ENCODE data around the gene CGB1.
"Not testable (repeated sequence)": the region's sequence is repeated elsewhere in the genome, so short reads cannot be mapped to it uniquely, and the experiment has no call there.

Gene CGB1

GRCh38 chr19:49057636-49058234 is 21.0 kb upstream of the CGB1 start, which contains the start of gene CGB7:
Gene CGB7, minus strand, starts transcription at chr19:49057749. Its CDS starts 2,374 bp downstream, at chr19:49055375.
- no peak for DNase-seq (ENCODE audit: low read depth)

DNA sequence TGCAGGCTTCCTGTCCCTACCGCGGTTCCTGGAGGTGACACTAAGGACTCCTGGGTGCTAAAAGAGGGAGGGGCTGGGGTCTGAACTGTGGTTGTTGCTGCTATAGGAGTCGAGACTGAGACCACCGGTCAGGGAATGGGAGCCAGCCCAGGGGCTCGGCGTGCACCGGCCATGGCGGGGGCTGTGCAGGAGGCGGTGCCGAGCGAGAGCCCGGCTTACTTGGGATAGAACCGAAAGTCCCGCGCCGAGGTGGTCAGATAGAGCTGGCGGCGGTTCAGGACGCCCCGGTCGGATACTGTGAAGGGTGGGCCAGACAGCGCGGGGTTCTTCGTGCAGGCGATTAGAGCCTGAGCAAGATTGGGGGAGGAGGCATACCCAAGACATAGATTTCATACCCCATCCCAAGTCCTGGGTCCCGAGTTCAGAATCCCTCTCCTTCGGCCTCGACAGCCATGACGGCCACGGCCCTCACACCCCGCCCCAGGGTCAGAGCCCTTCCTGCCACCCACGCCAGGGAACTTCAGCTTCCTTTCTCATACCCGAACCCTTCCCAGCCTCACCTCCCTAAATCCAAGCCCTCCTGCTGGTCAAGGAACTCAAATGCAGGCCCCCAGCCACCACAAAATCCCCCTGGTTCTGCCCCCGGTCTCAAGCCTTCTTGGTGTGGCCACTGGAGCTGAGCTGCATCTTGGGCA is 20.4 kb upstream of the CGB1 start:
- not testable (repeated sequence) for DNase-seq (ENCODE audit: low read depth)

GRCh38 chr19:49056101-49056901 is 19.6 kb upstream of the CGB1 start:
- DNase-seq (ENCODE audit: low read depth): no peak

- DNase-seq (ENCODE audit: low read depth): not testable (repeated sequence)
Measured at GRCh38 chr19:49050376-49051033, 13.8 kb upstream of the CGB1 start.

DNA sequence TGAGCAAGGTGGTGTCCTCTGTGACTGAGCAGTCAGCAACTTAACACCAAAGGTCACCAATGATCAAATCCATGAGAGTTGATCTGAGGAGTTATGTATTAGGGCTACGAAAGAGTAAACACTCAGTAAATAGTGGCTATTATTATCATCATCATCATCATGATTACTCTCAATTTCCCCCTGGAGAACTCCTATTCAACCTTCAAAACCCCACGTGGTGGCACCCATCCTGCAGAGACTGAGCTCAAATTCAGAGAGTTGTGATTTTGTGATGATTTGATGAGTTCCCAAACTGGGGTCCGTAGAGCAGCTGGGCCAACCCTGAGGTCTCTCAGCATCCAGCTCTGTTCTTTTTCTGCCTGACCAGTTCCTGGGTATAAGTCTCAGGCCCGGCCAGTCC is 13.1 kb upstream of the CGB1 start:
- DNase-seq (ENCODE audit: low read depth): not testable (repeated sequence)

GRCh38 chr19:49049011-49049410 is 12.3 kb upstream of the CGB1 start, which contains the start of gene CGB8:
Gene CGB8, minus strand, starts transcription at chr19:49049111. Its CDS starts 372 bp downstream, at chr19:49048739.
- DNase-seq (ENCODE audit: low read depth): not testable (repeated sequence)

- not testable (repeated sequence) for DNase-seq (ENCODE audit: low read depth)
Measured at GRCh38 chr19:49043548-49043947, 6.9 kb upstream of the CGB1 start, which contains the start of gene CGB5. Gene CGB5, plus strand, starts transcription at chr19:49043848. Its CDS starts 362 bp downstream, at chr19:49044210.

DNA sequence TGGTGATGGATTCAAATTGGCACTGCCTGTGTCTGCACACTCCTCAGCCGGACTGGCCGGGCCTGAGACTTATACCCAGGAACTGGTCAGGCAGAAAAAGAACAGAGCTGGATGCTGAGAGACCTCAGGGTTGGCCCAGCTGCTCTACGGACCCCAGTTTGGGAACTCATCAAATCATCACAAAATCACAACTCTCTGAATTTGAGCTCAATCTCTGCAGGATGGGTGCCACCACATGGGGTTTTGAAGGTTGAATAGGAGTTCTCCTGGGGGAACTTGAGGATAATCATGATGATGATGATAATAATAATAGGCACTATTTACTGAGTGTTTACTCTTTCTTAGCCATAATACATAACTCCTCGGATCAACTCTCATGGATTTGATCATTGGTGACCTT is 6.0 kb upstream of the CGB1 start:
- not testable (repeated sequence) for DNase-seq (ENCODE audit: low read depth)

DNA sequence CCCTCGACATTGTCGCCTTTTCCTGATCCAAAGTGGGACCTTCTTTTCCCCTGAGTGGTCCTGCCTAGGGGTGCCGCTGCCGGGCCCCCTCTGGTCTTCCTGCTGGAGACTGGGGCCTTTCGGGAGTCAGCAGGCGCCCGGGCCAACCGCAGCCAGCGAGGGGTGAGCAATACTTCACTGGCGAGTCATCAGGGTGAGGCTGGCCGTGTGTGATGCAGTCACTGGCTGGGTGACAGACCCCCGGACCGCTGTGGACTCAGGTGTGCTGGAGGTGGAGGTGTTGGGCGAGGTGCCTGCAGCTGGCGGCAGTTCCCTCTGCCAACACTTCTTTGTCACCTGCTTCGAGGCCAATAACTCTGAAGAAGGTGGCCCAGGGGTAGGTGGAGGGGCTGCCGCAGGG is 5.5 kb upstream of the CGB1 start:
- DNase-seq (ENCODE audit: low read depth): no peak

DNA sequence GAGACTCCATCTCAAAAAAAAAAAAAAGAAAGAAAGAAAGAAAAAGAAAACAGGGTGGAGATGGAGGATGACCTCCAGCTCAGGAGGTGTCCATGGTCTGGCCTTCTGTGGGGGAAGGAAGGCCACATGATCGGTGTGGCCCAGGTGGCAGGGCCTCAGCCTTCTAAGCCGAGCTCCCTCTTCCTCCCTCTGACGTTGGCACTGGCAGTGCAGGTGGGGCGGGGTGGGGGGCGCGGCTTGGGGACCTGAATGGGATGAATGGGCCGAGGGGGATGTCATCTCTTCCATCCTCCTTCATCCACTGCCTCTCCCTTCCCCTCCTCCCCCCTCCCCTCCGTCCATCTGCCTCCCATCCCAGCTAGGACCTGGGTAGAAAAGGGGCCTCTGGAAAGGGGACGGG is 3.0 kb upstream of the CGB1 start:
- DNase-seq (ENCODE audit: low read depth): not testable (repeated sequence)

DNA sequence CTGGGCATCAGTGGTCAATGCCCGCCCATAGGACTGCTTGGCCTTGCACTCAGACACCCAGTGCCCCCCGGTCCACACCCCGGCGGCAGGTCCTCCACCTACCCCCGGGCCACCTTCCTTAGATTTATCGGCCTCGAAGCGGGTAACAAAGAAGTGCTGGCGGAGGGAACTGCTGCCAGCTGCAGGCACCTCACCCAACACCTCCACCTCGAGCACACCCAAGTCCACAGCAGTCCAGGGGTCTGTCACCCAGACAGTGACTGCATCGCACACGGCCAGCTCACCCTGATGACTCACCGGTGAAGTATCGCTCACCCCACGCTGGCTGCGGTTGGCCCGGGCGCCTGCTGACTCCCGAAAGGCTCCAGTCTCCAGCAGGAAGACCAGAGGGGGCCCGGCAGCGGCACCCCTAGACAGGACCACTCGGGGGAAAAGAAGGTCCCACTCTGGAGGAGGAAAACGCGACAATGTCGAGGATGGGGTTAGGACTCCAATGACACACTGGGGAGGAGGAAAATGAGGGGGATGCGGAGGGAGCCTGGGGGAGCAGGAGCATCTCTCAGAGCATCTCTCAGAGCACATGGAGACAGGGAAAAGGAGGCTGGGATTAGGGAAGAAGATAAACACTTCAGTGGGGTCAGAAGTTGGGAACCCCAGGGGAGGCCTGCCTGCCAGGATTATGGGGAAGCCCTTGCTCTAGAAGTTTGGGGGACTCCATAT is 2.0 kb upstream of the CGB1 start:
- DNase-seq (ENCODE audit: low read depth): not testable (repeated sequence)

DNA sequence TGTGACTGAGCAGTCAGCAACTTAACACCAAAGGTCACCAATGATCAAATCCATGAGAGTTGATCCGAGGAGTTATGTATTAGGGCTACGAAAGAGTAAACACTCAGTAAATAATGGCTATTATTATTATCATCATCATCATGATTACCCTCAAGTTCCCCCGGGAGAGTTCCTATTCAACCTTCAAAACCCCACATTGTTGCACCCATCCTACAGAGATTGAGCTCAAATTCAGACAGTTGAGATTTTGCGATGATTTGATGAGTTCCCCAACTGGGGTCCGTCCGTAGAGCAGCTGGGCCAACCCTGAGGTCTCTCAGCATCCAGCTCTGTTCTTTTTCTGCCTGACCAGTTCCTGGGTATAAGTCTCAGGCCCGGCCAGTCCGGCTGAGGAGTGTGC is 1.4 kb upstream of the CGB1 start:
- DNase-seq (ENCODE audit: low read depth): not testable (repeated sequence)

GRCh38 chr19:49031642-49032301 is 4.9 kb downstream of the CGB1 start, which contains the start of gene CGB2:
Gene CGB2, plus strand, starts transcription at chr19:49031890. Its CDS starts 206 bp downstream, at chr19:49032096.
- DNase-seq (ENCODE audit: low read depth): not testable (repeated sequence)

DNA sequence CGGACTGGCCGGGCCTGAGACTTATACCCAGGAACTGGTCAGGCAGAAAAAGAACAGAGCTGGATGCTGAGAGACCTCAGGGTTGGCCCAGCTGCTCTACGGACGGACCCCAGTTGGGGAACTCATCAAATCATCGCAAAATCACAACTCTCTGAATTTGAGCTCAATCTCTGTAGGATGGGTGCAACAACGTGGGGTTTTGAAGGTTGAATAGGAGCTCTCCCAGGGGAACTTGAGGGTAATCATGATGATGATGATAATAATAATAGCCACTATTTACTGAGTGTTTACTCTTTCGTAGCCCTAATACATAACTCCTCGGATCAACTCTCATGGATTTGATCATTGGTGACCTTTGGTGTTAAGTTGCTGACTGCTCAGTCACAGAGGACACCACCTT is 6.4 kb downstream of the CGB1 start:
- DNase-seq (ENCODE audit: low read depth): not testable (repeated sequence)

GRCh38 chr19:49029749-49030148 is 6.9 kb downstream of the CGB1 start:
- not testable (repeated sequence) for DNase-seq (ENCODE audit: low read depth)

- DNase-seq (ENCODE audit: low read depth): not testable (repeated sequence)
Measured at GRCh38 chr19:49028686-49029085, 8.0 kb downstream of the CGB1 start.

DNA sequence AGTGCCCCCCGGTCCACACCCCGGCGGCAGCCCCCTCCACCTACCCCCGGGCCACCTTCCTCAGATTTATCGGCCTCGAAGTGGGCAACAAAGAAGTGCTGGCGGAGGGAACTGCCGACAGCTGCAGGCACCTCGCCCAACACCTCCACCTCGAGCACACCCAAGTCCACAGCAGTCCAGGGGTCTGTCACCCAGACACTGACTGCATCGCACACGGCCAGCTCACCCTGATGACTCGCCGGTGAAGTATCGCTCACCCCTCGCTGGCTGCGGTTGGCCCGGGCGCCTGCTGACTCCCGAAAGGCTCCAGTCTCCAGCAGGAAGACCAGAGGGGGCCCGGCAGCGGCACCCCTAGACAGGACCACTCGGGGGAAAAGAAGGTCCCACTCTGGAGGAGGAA is 11.1 kb downstream of the CGB1 start:
- not testable (repeated sequence) for DNase-seq (ENCODE audit: low read depth)

DNA sequence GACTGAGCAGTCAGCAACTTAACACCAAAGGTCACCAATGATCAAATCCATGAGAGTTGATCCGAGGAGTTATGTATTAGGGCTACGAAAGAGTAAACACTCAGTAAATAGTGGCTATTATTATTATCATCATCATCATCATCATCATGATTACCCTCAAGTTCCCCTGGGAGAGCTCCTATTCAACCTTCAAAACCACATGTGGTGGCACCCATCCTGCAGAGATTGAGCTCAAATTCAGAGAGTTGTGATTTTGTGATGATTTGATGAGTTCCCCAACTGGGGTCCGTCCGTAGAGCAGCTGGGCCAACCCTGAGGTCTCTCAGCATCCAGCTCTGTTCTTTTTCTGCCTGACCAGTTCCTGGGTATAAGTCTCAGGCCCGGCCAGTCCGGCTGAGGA is 11.6 kb downstream of the CGB1 start:
- not testable (repeated sequence) for DNase-seq (ENCODE audit: low read depth)

GRCh38 chr19:49024233-49024632 is 12.5 kb downstream of the CGB1 start, which contains the start of gene CGB3:
Gene CGB3, minus strand, starts transcription at chr19:49024333. Its CDS starts 362 bp downstream, at chr19:49023971.
- DNase-seq (ENCODE audit: low read depth): not testable (repeated sequence)

GRCh38 chr19:49022116-49022515 is 14.6 kb downstream of the CGB1 start:
- DNase-seq (ENCODE audit: low read depth): no peak

Data from stimulated activated CD8-positive, alpha-beta memory T cell treated with anti-CD3 and anti-CD28 coated beads, Interleukin-12 subunit alpha, Interleukin-12 subunit beta, amount 100 ng/mL, for 1 hour (primary cell).